ENCODE measurements around the gene SLC25A43. TPM values are rescaled to one million over a fixed set of nuclear protein-coding genes. Genes with fewer than 3 reads are reported as not detected.

SLC25A43 gene
- total and polyA plus RNA-seq, 2 experiments from 2014 or later, result 13.1 to 14.9 TPM

- no peak overlapping the region for H3K4me3 ChIP-seq
- H3K79me2 ChIP-seq, result no peaks in the 10 kb centered on the region
- peak overlapping the region; percentile 74 for H3K27ac ChIP-seq
- H3K9me2 ChIP-seq (replicated peaks; ENCODE audit: insufficient read depth), result no peaks in the 10 kb centered on the region
- H3K9me3 ChIP-seq (ENCODE audit: low read depth), result no peaks in the 10 kb centered on the region
- H3K36me3 ChIP-seq (replicated peaks; ENCODE audit: insufficient read depth, low read depth), result no peaks in the 10 kb centered on the region
- TF ChIP-seq, protein P1, sequence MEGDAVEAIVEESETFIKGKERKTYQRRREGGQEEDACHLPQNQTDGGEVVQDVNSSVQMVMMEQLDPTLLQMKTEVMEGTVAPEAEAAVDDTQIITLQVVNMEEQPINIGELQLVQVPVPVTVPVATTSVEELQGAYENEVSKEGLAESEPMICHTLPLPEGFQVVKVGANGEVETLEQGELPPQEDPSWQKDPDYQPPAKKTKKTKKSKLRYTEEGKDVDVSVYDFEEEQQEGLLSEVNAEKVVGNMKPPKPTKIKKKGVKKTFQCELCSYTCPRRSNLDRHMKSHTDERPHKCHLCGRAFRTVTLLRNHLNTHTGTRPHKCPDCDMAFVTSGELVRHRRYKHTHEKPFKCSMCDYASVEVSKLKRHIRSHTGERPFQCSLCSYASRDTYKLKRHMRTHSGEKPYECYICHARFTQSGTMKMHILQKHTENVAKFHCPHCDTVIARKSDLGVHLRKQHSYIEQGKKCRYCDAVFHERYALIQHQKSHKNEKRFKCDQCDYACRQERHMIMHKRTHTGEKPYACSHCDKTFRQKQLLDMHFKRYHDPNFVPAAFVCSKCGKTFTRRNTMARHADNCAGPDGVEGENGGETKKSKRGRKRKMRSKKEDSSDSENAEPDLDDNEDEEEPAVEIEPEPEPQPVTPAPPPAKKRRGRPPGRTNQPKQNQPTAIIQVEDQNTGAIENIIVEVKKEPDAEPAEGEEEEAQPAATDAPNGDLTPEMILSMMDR (IDR thresholded peaks at IDR 0.05; ENCODE audit: poor library complexity), result no peak
- no peak for TF ChIP-seq EZH2 (IDR thresholded peaks at IDR 0.05; ENCODE audit: borderline replicate concordance)
- no peak for TF ChIP-seq EZH2phosphoT487 (IDR thresholded peaks at IDR 0.05; ENCODE audit: low read depth, severe bottlenecking, unreplicated experiment)
- no peak overlapping the region for H2AFZ ChIP-seq
- H3K4me1 ChIP-seq (ENCODE audit: insufficient read depth), result no peaks in the 10 kb centered on the region
- 56% methylated on average over 4 of the region's 4 CpGs for WGBS (ENCODE audit: low lambda C conversion rate, missing lambda C conversion rate)
- H4K20me1 ChIP-seq (ENCODE audit: insufficient read depth, poor library complexity, severe bottlenecking), result no peaks in the 10 kb centered on the region
- peak overlapping the region; percentile 65 for H3K4me2 ChIP-seq
- H3K27me3 ChIP-seq, result no peaks in the 10 kb centered on the region
- DNase-seq (ENCODE audit: low spot score), result peak; percentile 21
These were observed 9.9 kb upstream of the SLC25A43 start for GRCh38 chrX:119389214-119389613.

- peak overlapping the region; percentile 74 for H3K27ac ChIP-seq
- H3K4me2 ChIP-seq, result peak overlapping the region; percentile 65
- H3K9me2 ChIP-seq (replicated peaks; ENCODE audit: insufficient read depth), result no peaks in the 10 kb centered on the region
These were observed 9.2 kb upstream of the SLC25A43 start for GRCh38 chrX:119389871-119390501.

GRCh38 chrX:119391279-119391678 lies 7.9 kb upstream of the SLC25A43 start:
- DNase-seq (ENCODE audit: low spot score), result no peak
- WGBS (ENCODE audit: low lambda C conversion rate, missing lambda C conversion rate), result 82% methylated on average over 8 of the region's 8 CpGs

More at GRCh38 chrX:119389871-119390501, 9.2 kb upstream of the SLC25A43 start:
- Histone ChIP-seq H3K79me2 (no peaks in the 10 kb centered on the region), H3K4me1 (ENCODE audit: insufficient read depth) (no peaks in the 10 kb centered on the region), H3K27me3 (no peaks in the 10 kb centered on the region), H3K36me3 (replicated peaks; ENCODE audit: insufficient read depth, low read depth) (no peaks in the 10 kb centered on the region), H4K20me1 (ENCODE audit: insufficient read depth, poor library complexity, severe bottlenecking) (no peaks in the 10 kb centered on the region), H3K9me3 (ENCODE audit: low read depth) (no peaks in the 10 kb centered on the region), H3K4me3 (no peak overlapping the region), H2AFZ (no peak overlapping the region)
- no peak for DNase-seq (ENCODE audit: low spot score)
- TF ChIP-seq, protein P1 (IDR thresholded peaks at IDR 0.05; ENCODE audit: poor library complexity), result peak; percentile 10
- TF ChIP-seq EZH2phosphoT487 (IDR thresholded peaks at IDR 0.05; ENCODE audit: low read depth, severe bottlenecking, unreplicated experiment) (no peak), EZH2 (IDR thresholded peaks at IDR 0.05; ENCODE audit: borderline replicate concordance) (no peak)
- 42% methylated on average over 7 of the region's 7 CpGs for WGBS (ENCODE audit: low lambda C conversion rate, missing lambda C conversion rate)

More at GRCh38 chrX:119391279-119391678, 7.9 kb upstream of the SLC25A43 start:
- Histone ChIP-seq H3K9me3 (ENCODE audit: low read depth) (no peaks in the 10 kb centered on the region), H3K4me1 (ENCODE audit: insufficient read depth) (no peaks in the 10 kb centered on the region), H3K4me2 (no peak overlapping the region), H4K20me1 (ENCODE audit: insufficient read depth, poor library complexity, severe bottlenecking) (no peaks in the 10 kb centered on the region), H3K27ac (no peak overlapping the region), H3K4me3 (no peak overlapping the region), H2AFZ (no peak overlapping the region), H3K27me3 (no peaks in the 10 kb centered on the region), H3K79me2 (no peaks in the 10 kb centered on the region), H3K9me2 (replicated peaks; ENCODE audit: insufficient read depth) (no peaks in the 10 kb centered on the region), H3K36me3 (replicated peaks; ENCODE audit: insufficient read depth, low read depth) (no peaks in the 10 kb centered on the region)
- TF ChIP-seq EZH2phosphoT487 (IDR thresholded peaks at IDR 0.05; ENCODE audit: low read depth, severe bottlenecking, unreplicated experiment) (no peak), EZH2 (IDR thresholded peaks at IDR 0.05; ENCODE audit: borderline replicate concordance) (no peak)
- TF ChIP-seq, protein P1 (IDR thresholded peaks at IDR 0.05; ENCODE audit: poor library complexity), result no peak
